ENCODE measurements around the gene ARL9. TPM values are rescaled to one million over a fixed set of nuclear protein-coding genes. Genes with fewer than 3 reads are reported as not detected.
A peak's percentile ranks its signal among the peaks of the same experiment; 100 is the strongest.

The ARL9 gene
- total and polyA plus RNA-seq, 9 of the 15 experiments (the other 6 are each of a cell fraction or from before 2014, with no cell fraction given) = 0.10 to 0.15 (median 0.11) TPM; not detected in 6

GRCh38 chr4:56468097-56468422 is 37.5 kb upstream of the ARL9 start (continued):
- TF ChIP-seq GMEB1 (CRISPR knock-in tag; IDR thresholded peaks at IDR 0.05) = no peak
- 0 out of 2 replicates have a peak, but pooled peaks have one; percentile 14 for TF ChIP-seq PATZ1 (CRISPR knock-in tag; IDR thresholded peaks at IDR 0.05; ENCODE audit: borderline replicate concordance)
- peak; percentile 83 for TF ChIP-seq SAP30 (IDR thresholded peaks at IDR 0.05; ENCODE audit: borderline replicate concordance, insufficient read depth, low read depth, low read length, poor library complexity, severe bottlenecking)
- TF ChIP-seq NKRF (IDR thresholded peaks at IDR 0.05; ENCODE audit: borderline replicate concordance) = peak; percentile 68; the same call in 1 of the 2 replicates
- TF ChIP-seq ZNF121 (CRISPR knock-in tag; conservative IDR thresholded peaks at IDR 0.05) = peak; percentile 42
- TF ChIP-seq USF2 (CRISPR knock-in tag; IDR thresholded peaks at IDR 0.05) = no peak
- no peak for TF ChIP-seq EP300 (IDR thresholded peaks at IDR 0.05; ENCODE audit: low read length)

All from K562 (cell line).